Measurements from ENCODE around the gene ZNF579.

Gene ZNF579, protein sequence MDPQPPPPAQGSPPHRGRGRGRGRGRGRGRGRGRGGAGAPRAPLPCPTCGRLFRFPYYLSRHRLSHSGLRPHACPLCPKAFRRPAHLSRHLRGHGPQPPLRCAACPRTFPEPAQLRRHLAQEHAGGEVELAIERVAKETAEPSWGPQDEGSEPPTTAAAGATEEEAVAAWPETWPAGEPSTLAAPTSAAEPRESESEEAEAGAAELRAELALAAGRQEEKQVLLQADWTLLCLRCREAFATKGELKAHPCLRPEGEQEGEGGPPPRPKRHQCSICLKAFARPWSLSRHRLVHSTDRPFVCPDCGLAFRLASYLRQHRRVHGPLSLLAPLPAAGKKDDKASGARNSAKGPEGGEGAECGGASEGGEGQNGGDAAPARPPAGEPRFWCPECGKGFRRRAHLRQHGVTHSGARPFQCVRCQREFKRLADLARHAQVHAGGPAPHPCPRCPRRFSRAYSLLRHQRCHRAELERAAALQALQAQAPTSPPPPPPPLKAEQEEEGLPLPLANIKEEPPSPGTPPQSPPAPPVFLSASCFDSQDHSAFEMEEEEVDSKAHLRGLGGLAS

DNA sequence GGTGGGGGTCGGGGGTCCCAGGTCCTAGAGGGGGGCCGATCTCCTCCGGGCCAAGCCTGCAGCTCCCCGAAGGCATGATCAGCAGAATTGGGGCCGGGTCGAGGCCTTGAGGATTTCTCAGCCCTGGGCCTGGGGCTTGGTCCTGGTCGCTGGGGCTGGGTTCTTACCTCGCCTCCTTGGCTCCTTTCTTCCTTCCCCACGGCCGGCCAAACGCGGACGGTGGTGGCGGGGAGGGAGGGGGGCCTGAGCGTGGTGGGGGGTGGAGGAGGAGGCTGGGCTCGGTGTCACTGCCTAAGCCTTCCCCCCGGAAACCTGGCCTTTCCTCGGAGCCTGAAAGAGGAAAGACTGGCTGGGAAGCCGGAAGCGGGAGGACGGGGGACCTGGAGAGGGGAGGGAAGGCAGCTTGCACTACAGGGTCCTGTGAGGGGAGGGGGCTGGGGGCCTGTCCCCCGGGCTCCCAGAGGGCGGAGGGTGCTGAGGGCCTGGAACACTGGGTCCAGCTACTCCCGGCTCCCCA is at the start of gene ZNF579:
Gene ZNF579 (minus strand): TSS at position 221 of the 517 bp plus-strand sequence. CDS start 1,209 bp downstream, outside the sequence.
- DNase-seq = peak; percentile 70

DNA sequence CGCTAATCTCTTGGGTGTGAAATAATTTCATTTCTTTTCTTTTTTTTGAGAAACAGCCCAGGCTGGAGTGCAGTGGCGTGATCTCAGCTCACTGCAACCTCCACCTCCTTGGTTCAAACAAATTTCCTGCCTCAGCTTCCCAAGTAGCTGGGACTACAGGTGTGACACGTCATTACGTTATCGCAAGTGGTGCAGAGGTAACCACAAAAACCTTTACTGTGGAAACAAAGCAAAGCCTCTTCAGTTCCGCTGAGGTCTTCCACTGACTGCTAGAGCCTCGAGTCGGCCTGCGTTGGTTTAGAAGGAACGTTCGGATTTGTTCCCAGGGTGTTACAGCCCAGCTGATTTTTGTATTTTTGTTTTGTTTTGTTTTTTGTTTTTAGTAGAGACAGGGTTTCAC is 45.7 kb upstream of the ZNF579 start:
- peak; percentile 50 for DNase-seq

DNA sequence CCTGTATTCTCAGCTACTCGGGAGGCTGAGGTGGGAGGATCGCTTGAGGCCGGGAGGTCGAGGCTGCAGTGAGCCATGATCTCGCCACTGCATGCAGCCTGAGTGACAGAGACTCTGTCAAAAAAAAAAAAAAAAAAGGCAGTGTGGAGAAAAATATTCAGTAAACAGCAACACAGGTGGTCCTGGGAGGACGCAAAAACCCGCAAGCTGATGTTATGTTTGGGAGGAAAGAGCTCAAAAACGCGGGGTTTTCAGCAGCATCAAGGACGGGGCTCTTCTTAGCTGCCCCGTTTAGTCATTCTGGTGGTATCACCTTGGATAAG is 44.3 kb upstream of the ZNF579 start:
- DNase-seq = no peak

DNA sequence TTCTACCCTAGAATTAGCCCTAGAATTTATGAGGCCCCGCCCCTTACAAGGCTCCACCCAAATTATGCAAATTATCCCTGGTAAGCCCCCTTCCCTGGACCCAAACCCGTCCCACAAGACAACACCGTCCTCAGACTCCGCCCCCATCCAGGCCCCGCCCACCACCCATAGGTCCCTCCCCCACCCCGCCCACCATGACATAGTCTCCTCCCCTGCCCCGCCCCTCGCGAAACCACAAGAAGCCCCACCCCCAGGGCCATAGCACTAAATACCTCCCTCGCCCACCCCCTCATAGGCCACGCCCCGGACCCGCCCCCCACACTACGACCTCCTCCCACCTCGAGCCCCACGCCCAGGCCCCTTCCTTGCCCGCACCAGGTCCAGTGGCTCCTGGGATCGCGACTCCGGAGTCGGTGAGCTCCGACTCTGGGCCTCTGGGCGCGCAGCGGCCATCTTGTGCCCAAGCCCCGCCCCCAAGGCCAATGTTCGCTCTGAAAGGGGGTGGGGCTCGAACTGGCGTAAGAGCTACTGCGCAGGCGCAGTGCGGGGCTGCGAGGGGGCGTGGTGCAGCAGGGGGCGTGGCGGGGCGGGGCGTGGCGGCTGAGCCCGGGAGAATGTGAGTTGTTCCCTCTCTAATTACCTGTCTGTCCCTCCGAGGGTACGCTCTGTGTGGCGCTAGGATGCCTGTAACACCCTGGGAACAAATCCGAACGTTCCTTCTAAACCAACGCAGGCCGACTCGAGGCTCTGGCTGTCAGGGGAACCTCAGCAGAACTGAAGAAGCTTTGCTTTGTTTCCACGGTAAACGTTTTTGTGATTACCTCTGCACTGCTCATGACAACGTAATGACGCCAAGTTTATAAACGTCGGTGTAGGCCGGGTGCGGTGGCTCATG is 43.7 kb upstream of the ZNF579 start, which contains the start of gene ZNF784:
Gene ZNF784 (minus strand): TSS at position 458 of the 895 bp plus-strand sequence. CDS start 5 bp downstream, at position 453.
- peak; percentile 91 for DNase-seq

DNA sequence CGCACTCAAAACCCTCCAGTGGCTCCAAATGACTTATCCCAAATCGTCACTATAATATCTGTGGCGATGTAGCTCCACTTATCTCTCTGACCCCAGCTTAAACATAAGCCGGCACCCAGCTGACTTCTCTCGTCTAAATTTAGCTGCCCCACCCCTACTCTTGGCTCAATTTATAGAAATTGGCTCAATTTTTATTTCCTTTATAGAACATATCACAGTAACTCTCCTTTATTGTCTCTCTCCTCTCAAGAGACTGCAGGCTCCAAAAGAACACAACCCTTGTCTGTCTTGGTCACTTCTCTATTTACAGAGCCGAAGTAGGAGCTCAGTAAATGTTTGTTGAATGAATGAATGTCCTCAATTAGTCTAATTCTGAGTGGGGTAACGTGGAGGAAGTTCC is 42.9 kb upstream of the ZNF579 start:
- DNase-seq = no peak

DNA sequence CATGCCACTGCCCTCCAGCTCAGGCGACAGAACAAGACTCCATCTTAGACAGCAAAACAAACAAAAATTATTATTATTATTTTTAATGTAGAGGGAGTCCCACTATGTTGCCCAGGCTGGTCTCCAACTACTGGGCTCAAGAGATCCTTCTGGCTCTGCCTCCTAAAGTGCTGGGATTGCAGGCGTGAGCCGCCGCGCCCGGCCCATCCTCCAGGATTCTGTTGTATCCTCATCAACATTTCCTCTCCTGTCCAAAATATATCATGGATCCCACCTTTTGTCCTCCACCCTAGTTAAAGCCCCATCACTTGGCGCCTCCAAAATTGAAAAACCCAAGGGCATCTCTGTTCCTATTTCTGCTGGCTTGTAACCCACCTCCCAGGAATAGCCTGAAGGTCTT is 42.5 kb upstream of the ZNF579 start:
- DNase-seq = no peak

DNA sequence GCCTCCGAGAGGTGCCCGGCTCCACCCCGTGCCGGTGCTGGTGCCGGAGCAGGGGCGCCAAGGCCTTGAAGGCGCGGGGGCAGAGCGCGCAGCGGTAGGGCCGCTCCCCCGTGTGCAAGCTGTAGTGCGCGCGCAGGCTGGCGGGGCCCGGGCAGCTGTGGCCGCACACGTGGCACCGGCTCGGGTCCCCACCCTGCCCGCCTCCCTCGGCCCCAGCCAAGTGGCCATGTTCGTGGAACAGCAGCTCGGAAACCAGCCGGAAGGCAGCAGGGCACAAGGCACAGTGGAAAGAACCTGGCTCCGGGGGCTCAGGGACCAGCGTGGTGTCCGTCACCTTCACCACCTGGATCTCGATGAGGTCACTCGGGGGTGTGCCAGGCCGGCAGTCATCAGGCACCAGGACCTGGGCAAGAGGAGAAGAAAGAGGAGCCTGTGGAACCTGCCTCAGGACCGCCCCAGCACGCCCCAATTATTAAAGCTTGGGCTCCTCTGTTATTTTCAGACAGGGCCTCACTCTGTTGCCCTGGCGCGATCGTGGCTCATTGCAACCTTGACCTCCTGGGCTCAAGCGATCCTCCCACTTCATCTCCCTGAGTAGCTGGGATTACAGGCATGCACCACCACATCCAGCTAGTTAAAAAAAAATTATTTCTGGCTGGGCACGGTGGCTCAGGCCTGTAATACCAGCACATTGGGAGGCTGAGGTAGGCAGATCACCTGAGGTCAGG is 41.8 kb upstream of the ZNF579 start:
- DNase-seq = no peak

DNA sequence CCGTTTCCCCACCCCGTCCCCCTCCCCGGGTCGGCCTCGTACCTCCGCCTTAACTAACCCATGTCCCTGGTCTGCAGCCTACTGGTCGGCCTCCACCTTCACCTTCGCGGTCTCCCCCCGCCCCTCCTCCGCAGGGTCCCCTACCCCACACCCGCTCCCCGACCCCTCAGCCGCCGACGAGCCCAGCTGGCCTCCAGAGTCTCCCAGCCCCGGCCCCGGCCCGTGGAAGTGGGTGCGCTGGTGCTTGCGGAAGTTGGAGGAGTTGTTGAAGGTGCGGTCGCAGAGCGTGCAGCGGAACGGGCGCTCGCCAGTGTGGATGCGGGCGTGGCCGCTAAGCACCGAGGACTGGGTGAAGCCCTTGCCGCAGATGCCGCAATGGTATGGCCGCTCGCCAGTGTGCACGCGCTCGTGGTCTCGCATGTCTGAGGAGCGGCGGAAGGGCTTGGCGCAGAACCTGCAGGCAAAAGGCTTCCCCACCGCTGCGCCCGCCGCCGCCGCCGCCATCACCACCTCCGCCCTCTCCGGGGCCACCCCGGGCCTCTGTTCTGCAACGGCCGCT is 41.1 kb upstream of the ZNF579 start:
- DNase-seq = no peak

DNA sequence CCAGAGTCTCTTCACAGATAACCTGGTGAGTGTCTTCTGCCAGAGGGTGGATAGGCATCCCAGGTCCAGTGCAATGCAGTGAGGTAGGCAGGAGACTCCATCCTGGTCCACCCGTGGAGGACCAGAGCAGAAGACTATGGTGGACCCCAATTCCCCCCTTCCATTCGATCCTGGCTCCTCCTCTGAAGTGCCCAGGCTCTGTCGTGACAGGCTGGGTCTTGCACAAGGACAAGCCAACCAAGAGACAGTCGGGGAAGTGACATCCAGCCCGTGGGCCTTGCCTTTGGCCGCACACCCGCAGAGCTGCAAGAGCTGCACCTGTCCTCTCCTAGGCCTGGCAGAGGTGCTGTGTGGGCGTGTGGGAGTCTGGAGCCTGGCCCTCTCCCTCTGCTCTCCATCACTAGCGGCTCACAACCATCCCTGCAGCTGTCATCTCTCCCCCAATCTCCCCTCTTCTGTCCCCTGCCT is 40.6 kb upstream of the ZNF579 start:
- DNase-seq = no peak

DNA sequence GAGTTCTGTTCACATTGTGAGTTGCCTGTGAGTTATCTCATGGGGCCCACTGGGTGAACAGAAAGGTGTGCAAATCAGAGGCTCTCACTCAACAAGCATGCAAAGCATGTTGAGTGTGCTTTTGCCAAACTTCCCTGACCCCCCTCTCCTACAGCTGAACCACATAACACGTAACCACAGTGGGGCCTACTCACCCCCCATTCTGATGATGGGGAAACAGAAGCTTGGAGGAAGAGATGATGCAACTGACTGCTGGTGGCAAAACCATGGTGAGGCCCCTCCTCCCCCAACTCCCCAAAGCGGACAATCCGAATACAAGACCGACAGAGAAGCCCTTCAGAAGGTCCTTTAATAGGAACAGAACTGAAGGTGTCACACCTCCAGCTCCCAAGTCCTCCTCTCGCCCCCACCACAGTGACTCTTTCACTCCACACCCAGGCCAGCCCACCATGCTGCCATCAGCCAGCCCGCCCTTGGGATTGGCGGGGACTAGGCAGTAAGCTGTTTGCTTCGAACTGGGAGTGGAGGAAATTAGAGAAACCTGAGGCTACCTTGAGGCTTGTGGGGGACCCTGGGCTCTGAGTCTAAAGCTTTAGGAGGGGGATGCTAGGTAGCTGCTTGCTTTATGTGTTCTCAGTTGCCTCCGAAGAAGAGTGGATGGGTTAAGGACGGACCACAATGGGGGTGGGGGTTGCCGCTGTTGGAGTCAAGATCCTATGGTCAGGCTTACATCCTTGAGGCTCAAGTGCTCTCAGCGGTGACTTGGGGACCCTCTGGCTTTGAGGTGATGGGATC is 40.0 kb upstream of the ZNF579 start:
- DNase-seq = no peak

DNA sequence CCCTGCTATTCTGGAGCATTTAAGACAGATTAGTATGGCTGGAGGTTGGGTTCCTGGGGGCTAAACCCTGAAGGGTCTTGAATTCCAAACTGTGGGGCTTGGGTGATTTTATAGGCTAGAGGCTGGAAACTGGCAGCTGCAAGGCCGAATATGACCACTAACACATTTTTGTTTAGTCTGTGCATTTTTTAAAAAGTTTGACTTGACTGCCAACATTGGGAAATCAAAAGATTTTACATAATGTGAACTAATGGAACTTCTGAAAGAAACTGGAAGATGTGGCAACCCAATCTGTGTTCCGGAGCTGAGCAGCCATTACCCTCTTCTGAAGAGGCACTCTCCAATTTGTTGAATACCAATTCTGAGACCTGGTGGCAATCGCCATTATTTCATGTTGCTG is 38.6 kb upstream of the ZNF579 start:
- no peak for DNase-seq

DNA sequence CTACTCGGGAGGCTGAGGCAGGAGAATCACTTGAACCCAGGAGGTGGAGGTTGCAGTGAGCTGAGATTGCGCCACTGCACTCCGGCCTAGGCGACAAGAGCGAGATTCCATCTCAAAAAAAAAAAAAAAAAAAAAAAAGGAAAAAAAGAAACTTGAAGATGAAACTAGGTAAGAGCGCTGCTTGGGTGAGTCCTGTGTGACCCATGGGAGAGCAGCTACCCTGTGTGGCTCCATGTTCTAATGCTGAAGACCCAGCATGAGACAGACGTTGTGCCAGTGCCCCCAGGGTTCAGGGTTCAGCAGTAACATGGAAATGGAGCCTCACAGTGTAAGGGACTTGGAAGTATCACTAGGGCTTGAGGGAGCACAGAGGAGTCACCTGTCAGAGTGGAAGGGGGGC is 37.8 kb upstream of the ZNF579 start:
- DNase-seq = no peak

DNA sequence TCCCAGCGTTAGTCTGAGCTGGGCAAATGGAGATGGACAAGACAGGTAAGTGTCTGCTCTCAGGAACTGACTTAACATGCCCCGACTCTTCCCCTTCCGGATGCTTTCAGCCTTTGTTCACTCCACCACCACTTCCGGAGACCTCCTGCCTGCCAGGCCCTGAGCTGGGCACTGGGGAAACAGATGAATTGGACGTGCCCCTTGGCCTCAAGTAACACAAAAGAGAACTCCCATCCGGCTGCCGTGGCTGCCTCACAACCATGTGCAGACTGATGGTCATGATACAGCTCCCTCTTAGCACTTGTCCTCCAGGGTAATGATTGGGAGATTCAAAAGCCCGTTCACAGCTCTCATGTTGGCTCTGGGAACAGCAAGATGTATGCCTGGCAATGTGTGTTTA is 36.8 kb upstream of the ZNF579 start:
- DNase-seq = no peak

DNA sequence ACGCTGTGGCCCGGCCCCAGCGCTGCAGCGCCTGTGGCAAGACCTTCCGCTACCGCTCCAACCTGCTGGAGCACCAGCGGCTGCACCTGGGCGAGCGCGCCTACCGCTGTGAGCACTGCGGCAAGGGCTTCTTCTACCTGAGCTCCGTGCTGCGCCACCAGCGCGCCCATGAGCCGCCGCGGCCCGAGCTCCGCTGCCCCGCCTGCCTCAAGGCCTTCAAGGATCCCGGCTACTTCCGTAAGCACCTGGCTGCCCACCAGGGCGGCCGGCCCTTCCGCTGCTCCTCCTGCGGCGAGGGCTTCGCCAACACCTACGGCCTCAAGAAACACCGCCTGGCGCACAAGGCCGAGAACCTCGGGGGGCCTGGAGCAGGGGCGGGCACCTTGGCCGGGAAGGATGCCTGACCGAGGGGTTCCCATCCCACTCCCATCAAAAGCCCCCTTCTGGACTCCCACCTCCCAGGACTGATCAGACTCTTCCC is 35.8 kb upstream of the ZNF579 start:
- no peak for DNase-seq

DNA sequence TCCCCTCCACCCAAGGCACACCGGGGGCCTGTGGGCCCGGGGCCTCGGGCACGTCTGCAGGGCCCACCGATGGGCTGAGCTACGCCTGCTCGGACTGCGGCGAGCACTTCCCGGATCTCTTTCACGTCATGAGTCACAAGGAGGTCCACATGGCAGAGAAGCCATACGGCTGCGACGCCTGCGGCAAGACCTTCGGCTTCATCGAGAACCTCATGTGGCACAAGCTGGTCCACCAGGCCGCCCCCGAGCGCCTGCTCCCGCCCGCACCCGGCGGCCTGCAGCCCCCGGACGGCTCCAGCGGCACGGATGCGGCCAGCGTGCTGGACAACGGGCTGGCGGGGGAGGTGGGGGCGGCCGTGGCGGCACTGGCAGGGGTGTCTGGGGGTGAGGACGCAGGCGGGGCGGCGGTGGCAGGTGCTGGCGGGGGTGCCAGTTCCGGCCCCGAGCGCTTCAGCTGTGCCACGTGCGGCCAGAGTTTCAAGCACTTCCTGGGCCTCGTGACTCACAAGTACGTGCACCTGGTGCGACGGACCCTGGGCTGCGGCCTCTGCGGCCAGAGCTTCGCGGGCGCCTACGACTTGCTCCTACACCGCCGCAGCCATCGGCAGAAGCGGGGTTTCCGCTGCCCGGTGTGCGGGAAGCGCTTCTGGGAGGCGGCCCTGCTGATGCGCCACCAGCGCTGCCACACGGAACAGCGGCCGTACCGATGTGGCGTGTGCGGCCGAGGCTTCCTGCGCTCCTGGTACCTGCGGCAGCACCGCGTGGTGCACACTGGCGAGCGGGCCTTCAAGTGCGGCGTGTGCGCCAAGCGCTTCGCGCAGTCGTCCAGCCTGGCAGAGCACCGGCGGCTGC is 35.1 kb upstream of the ZNF579 start:
- DNase-seq = no peak

DNA sequence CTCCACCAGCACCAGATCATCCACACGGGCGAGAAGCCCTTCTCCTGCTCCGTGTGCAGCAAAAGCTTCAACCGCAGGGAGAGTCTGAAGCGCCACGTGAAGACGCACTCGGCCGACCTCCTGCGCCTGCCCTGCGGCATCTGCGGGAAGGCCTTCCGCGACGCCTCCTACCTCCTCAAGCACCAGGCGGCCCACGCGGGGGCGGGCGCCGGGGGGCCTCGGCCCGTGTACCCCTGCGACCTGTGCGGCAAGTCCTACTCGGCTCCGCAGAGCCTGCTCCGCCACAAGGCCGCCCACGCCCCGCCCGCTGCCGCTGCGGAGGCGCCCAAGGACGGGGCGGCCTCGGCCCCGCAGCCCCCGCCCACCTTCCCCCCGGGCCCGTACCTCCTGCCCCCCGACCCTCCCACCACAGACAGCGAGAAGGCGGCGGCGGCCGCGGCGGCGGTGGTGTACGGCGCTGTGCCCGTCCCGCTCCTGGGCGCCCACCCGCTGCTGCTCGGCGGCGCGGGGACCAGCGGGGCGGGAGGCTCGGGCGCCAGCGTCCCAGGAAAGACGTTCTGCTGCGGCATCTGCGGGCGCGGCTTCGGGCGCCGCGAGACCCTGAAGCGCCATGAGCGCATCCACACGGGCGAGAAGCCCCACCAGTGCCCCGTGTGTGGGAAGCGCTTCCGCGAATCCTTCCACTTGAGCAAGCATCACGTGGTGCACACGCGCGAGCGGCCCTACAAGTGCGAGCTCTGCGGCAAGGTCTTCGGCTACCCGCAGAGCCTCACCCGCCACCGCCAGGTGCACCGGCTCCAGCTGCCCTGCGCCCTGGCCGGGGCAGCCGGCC is 34.3 kb upstream of the ZNF579 start:
- DNase-seq = no peak

DNA sequence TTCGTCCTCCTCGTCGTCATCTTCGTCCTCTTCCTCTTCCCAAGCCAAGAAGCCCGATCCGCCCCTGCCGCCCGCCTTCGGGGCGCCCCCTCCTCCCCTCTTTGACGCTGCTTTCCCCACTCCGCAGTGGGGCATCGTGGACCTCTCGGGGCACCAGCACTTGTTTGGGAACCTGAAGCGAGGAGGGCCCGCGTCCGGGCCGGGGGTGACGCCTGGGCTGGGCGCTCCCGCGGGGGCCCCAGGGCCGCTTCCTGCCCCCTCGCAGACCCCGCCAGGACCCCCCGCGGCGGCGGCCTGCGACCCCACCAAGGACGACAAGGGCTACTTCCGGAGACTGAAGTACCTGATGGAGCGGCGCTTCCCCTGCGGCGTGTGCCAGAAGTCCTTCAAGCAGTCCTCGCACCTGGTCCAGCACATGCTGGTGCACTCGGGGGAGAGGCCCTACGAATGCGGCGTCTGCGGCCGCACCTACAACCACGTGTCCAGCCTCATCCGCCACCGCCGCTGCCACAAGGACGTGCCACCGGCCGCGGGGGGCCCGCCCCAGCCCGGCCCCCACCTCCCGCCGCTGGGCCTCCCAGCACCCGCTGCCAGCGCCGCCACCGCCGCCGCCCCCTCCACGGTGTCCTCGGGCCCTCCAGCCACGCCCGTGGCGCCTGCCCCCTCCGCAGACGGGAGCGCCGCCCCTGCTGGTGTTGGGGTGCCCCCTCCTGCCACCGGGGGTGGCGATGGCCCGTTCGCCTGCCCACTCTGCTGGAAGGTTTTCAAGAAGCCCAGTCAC is 33.5 kb upstream of the ZNF579 start:
- DNase-seq = no peak

DNA sequence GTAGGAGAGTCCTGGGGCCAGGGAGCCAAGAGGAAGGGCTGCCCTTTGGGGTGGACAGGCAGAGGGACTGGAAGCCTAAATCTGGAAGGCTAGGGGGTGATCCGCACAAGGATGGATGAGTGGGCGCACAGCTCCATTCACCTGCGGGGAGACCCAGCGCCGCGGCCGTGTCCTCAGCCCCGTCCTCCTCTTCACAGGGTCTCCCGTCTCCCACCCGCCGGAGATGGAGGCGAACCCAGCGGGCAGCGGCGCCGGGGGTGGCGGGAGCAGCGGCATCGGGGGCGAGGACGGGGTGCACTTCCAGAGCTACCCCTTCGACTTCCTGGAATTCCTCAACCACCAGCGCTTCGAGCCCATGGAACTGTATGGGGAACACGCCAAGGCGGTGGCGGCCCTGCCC is 32.7 kb upstream of the ZNF579 start:
- no peak for DNase-seq
